A673 (cell line): ENCODE data around the gene ITGB2. TPM values are rescaled to one million over a fixed set of nuclear protein-coding genes. Genes with fewer than 3 reads are reported as not detected.
A peak's percentile ranks its signal among the peaks of the same experiment; 100 is the strongest.

Experiments used
- BruUV-seq: library from RNA; stranded (reverse); fragments of 400-500 nt; replicated peaks from 2 replicates; lab custom pipeline; 2021; lab: Mats Ljungman, UMichigan
- CTCF ChIA-PET: fragments of 300-600 bp; sonication (Branson Sonifier 250); formaldehyde crosslinking; loops from one replicate; lab custom pipeline; 2022; ENCODE audit warnings: antibody characterized with exemption; lab: Charles Lee
- POLR2A ChIA-PET: fragments of 300-600 bp; sonication (Branson Sonifier 250); formaldehyde crosslinking; loops from one replicate; lab custom pipeline; 2022; ENCODE audit warnings: antibody characterized with exemption; ENCODE audit not compliant: low non-redundant PET; lab: Charles Lee
- DNase-seq: peaks from one replicate; pipeline ENCODE4 v3.0.0-alpha.2; 2015; ENCODE audit warnings: low spot score
- H3K27ac ChIP-seq: fragments of 200-600 bp; sonication (generic); 2 replicates; pipeline ENCODE4 v1.5.1; 2016; ENCODE audit warnings: mixed run types, low read depth, mild to moderate bottlenecking, mixed read lengths, antibody characterized with exemption, low read length; ENCODE audit not compliant: poor library complexity, severe bottlenecking
- H3K27me3 ChIP-seq: fragments of 200-600 bp; sonication (generic); replicated peaks from 2 replicates; pipeline ENCODE4 v1.6.1; 2017; ENCODE audit warnings: mixed run types, low read depth, mild to moderate bottlenecking, mixed read lengths, antibody characterized with exemption, low read length; ENCODE audit not compliant: insufficient read depth, poor library complexity
- H3K36me3 ChIP-seq: fragments of 200-600 bp; sonication (generic); 2 replicates; pipeline ENCODE4 v1.6.1; 2016; ENCODE audit warnings: mixed run types, mild to moderate bottlenecking, mixed read lengths, antibody characterized with exemption, low read length; ENCODE audit not compliant: insufficient read depth, poor library complexity, severe bottlenecking
- H3K4me1 ChIP-seq: fragments of 200-600 bp; sonication (generic); 2 replicates; pipeline ENCODE4 v1.6.1; 2017; ENCODE audit warnings: mixed run types, mild to moderate bottlenecking, mixed read lengths, antibody characterized with exemption, low read length; ENCODE audit not compliant: insufficient read depth, poor library complexity, severe bottlenecking
- H3K4me3 ChIP-seq: fragments of 200-600 bp; sonication (generic); 2 replicates; pipeline ENCODE4 v1.5.1; 2016; ENCODE audit warnings: low read depth, mixed run types, mild to moderate bottlenecking, mixed read lengths, low read length; ENCODE audit not compliant: poor library complexity, severe bottlenecking
- H3K9me3 ChIP-seq: fragments of 200-600 bp; sonication (generic); 2 replicates; pipeline ENCODE4 v1.6.1; 2016; ENCODE audit warnings: mixed run types, low read depth, mild to moderate bottlenecking, mixed read lengths, antibody characterized with exemption, low read length; ENCODE audit not compliant: poor library complexity, severe bottlenecking
- CTCF ChIP-seq: fragments of 300-800, 200-600 bp; sonication (generic); conservative IDR thresholded peaks from 2 replicates; pipeline ENCODE4 v1.5.1; 2017; ENCODE audit warnings: low read depth, mild to moderate bottlenecking, antibody characterized with exemption, low read length, moderate library complexity, mixed read lengths
- EZH2 ChIP-seq: fragments of 200-600 bp; sonication (generic); IDR thresholded peaks from 2 replicates; pipeline ENCODE4 v1.6.1; 2017; ENCODE audit warnings: borderline replicate concordance, low read depth, mild to moderate bottlenecking, mixed read lengths, antibody characterized with exemption, low read length; ENCODE audit not compliant: poor library complexity, severe bottlenecking
- intact Hi-C: fragments of 100-400 bp; cut with micrococcal nuclease; formaldehyde crosslinking; loops from one replicate; pipeline ENCODE4 v1.10.0; 2022; ENCODE audit not compliant: unreplicated experiment
- total RNA-seq: library from RNA; stranded (reverse); gene quantifications from 2 replicates; pipeline ENCODE4 v1.2.3, GENCODE V29; 2021

ITGB2 gene
- total RNA-seq, 1 experiment from 2014 or later: 5.0 TPM

- TF ChIP-seq EZH2: no peak
- no peak for TF ChIP-seq CTCF
- BruUV-seq: no TSS peak
- H3K9me3 ChIP-seq: no peaks in the 10 kb centered on the region
- no peaks in the 10 kb centered on the region for H3K27me3 ChIP-seq
- peak overlapping the region; percentile 23 for H3K4me3 ChIP-seq
- peak; percentile 63 for DNase-seq
- peaks cover 35% of the 10 kb centered on the region for H3K4me1 ChIP-seq
- intact Hi-C loops: no loop called here
- H3K36me3 ChIP-seq: no peaks in the 10 kb centered on the region
- ChIA-PET POLR2A (no interaction called here), CTCF (interaction anchor here (1.2 kb wide), 1 partner anchor 15 kb away, joined by 3 read pairs; no protein-coding TSS in a partner anchor)
- H3K27ac ChIP-seq: peak overlapping the region; percentile 81
These were observed 12.5 kb downstream of the ITGB2 start for GRCh38 chr21:44907966-44908895.

GRCh38 chr21:44907225-44907965 is 13.3 kb downstream of the ITGB2 start:
- Histone ChIP-seq H3K9me3 (no peaks in the 10 kb centered on the region), H3K27me3 (no peaks in the 10 kb centered on the region), H3K4me3 (peak overlapping the region; percentile 23), H3K27ac (peak overlapping the region; percentile 81), H3K4me1 (peaks cover 35% of the 10 kb centered on the region), H3K36me3 (no peaks in the 10 kb centered on the region)
- intact Hi-C loops: no loop called here
- TF ChIP-seq EZH2: no peak
- no peak for TF ChIP-seq CTCF
- ChIA-PET POLR2A (interaction anchor here (0.6 kb wide), 1 partner anchor 25 kb away, joined by 3 read pairs; no protein-coding TSS in a partner anchor), CTCF (interaction anchor here (1.2 kb wide), 1 partner anchor 14 kb away, joined by 3 read pairs; no protein-coding TSS in a partner anchor)
- no TSS peak for BruUV-seq
- DNase-seq: peak; percentile 33

GRCh38 chr21:44905728-44906090 is 15.0 kb downstream of the ITGB2 start:
- BruUV-seq: no TSS peak
- Histone ChIP-seq H3K4me1 (peaks cover 23% of the 10 kb centered on the region), H3K36me3 (no peaks in the 10 kb centered on the region), H3K9me3 (no peaks in the 10 kb centered on the region), H3K27ac (no peak overlapping the region), H3K27me3 (no peaks in the 10 kb centered on the region), H3K4me3 (no peak overlapping the region)
- TF ChIP-seq CTCF (no peak), EZH2 (no peak)
- ChIA-PET POLR2A (no interaction called here), CTCF (no interaction called here)
- DNase-seq: no peak
- intact Hi-C loops: no loop called here
